ENCODE results near the gene NGLY1. TPM values are rescaled to one million over a fixed set of nuclear protein-coding genes. Genes with fewer than 3 reads are reported as not detected.

The NGLY1 gene
- total RNA-seq, 1 donor from 2014 or later, result 34.1 TPM

- DNase-seq, result no peak
- H3K4me3 ChIP-seq, result no peak overlapping the region
- no peaks in the 10 kb centered on the region for H3K9me3 ChIP-seq
- peaks cover 36% of the 10 kb centered on the region for H3K36me3 ChIP-seq
- no peak overlapping the region for H3K27ac ChIP-seq
- H3K4me1 ChIP-seq, result no peaks in the 10 kb centered on the region
- no peak for ATAC-seq
- no peak for TF ChIP-seq CTCF (IDR thresholded peaks at IDR 0.05)
- H3K27me3 ChIP-seq (ENCODE audit: low read depth), result no peaks in the 10 kb centered on the region
- intact Hi-C loops (cut with DNase I), result no loop called here
These were observed 58.1 kb downstream of the NGLY1 start for GRCh38 chr3:25724948-25725645.

DNA sequence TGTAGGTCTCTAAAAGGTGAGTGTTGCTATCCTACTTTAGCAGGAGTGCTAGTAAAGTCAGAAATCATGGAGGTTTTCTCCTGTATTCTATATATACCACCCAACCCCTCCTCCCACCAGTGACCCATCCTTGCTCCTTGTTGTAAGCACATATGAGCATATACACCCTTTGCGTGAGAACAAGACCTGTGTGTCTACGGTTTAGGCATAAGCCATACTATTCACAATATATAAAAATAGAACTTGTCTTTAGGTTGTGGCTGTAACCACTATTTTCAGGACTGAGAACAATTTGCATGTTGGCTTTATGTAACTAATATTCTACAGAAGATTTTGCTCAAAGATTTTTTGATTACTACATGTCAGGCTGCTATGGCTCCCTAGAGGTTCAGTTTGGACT, 59.4 kb downstream of the NGLY1 start:
- Histone ChIP-seq H3K27ac (no peak overlapping the region), H3K36me3 (peaks cover 32% of the 10 kb centered on the region), H3K4me1 (no peaks in the 10 kb centered on the region), H3K9me3 (no peaks in the 10 kb centered on the region), H3K27me3 (ENCODE audit: low read depth) (no peaks in the 10 kb centered on the region), H3K4me3 (no peak overlapping the region)
- no peak for TF ChIP-seq CTCF (IDR thresholded peaks at IDR 0.05)
- intact Hi-C loops (cut with DNase I), result no loop called here
- no peak for DNase-seq
- no peak for ATAC-seq

- DNase-seq (no peak), ATAC-seq (no peak)
- H3K27me3 ChIP-seq (ENCODE audit: low read depth), result no peaks in the 10 kb centered on the region
- H3K27ac ChIP-seq, result no peak overlapping the region
- peaks cover 8% of the 10 kb centered on the region for H3K36me3 ChIP-seq
- intact Hi-C loops (cut with DNase I), result no loop called here
- no peak overlapping the region for H3K4me3 ChIP-seq
- H3K9me3 ChIP-seq, result no peaks in the 10 kb centered on the region
- TF ChIP-seq CTCF (IDR thresholded peaks at IDR 0.05), result no peak
- no peaks in the 10 kb centered on the region for H3K4me1 ChIP-seq
These were observed 63.9 kb downstream of the NGLY1 start for GRCh38 chr3:25719321-25719720.

GRCh38 chr3:25713341-25713985, 69.8 kb downstream of the NGLY1 start:
- Histone ChIP-seq H3K36me3 (no peaks in the 10 kb centered on the region), H3K9me3 (no peaks in the 10 kb centered on the region), H3K4me3 (no peak overlapping the region), H3K27ac (no peak overlapping the region), H3K4me1 (no peaks in the 10 kb centered on the region), H3K27me3 (ENCODE audit: low read depth) (no peaks in the 10 kb centered on the region)
- ATAC-seq (no peak), DNase-seq (no peak)
- no peak for TF ChIP-seq CTCF (IDR thresholded peaks at IDR 0.05)
- intact Hi-C loops (cut with DNase I), result no loop called here

GRCh38 chr3:25711090-25711489, 72.2 kb downstream of the NGLY1 start:
- TF ChIP-seq CTCF (IDR thresholded peaks at IDR 0.05), result no peak
- no peaks in the 10 kb centered on the region for H3K4me1 ChIP-seq
- ATAC-seq, result no peak

More at GRCh38 chr3:25711090-25711489, 72.2 kb downstream of the NGLY1 start:
- DNase-seq, result no peak
- Histone ChIP-seq H3K36me3 (no peaks in the 10 kb centered on the region), H3K27me3 (ENCODE audit: low read depth) (no peaks in the 10 kb centered on the region), H3K4me3 (no peak overlapping the region), H3K9me3 (no peaks in the 10 kb centered on the region), H3K27ac (no peak overlapping the region)
- intact Hi-C loops (cut with DNase I), result no loop called here
